AG09309 (cell line): ENCODE measurements around the gene GYG2.
"Not testable (repeated sequence)": the region's sequence is repeated elsewhere in the genome, so short reads cannot be mapped to it uniquely, and the experiment has no call there.

Source experiments
- DNase-seq: peaks from one replicate; pipeline ENCODE4 v3.0.0-alpha.2; 2010; ENCODE audit warnings: low read depth
- H3K4me3 ChIP-seq: 2 replicates; pipeline ENCODE4 v1.5.1; 2011; ENCODE audit warnings: mild to moderate bottlenecking, low read depth, low read length, moderate library complexity; ENCODE audit not compliant: control insufficient read depth
- CTCF ChIP-seq: IDR thresholded peaks from 2 replicates; pipeline ENCODE4 v1.5.1; 2011; ENCODE audit warnings: mild to moderate bottlenecking, low read depth, low read length, inconsistent platforms; ENCODE audit not compliant: insufficient read depth, control insufficient read depth; ENCODE audit errors: missing control alignments

The GYG2 gene

GRCh38 chrX:2892816-2893215 lies 64.1 kb downstream of the GYG2 start:
- DNase-seq, result no peak
- TF ChIP-seq CTCF, result no peak
- no peak overlapping the region for H3K4me3 ChIP-seq

- H3K4me3 ChIP-seq, result no peak overlapping the region
- no peak for TF ChIP-seq CTCF
- DNase-seq, result peak; percentile 13
Observed at GRCh38 chrX:2894885-2895292, 66.2 kb downstream of the GYG2 start.

GRCh38 chrX:2897311-2897689 lies 68.6 kb downstream of the GYG2 start:
- no peak for DNase-seq
- TF ChIP-seq CTCF, result no peak
- no peak overlapping the region for H3K4me3 ChIP-seq

- H3K4me3 ChIP-seq, DNase-seq: not testable (repeated sequence)
Observed at GRCh38 chrX:2897690-2898623, 69.2 kb downstream of the GYG2 start.

GRCh38 chrX:2898846-2899512 lies 70.2 kb downstream of the GYG2 start:
- no peak for DNase-seq
- TF ChIP-seq CTCF, result no peak
- H3K4me3 ChIP-seq, result no peak overlapping the region

- no peak for TF ChIP-seq CTCF
- no peak overlapping the region for H3K4me3 ChIP-seq
- DNase-seq, result no peak
Observed at GRCh38 chrX:2901367-2902036, 72.8 kb downstream of the GYG2 start.

- TF ChIP-seq CTCF, result no peak
- no peak for DNase-seq
Observed at GRCh38 chrX:2902841-2903240, 74.1 kb downstream of the GYG2 start.

More at GRCh38 chrX:2902841-2903240, 74.1 kb downstream of the GYG2 start:
- H3K4me3 ChIP-seq, result no peak overlapping the region
